ENCODE measurements around the gene CCDC190. TPM values are rescaled to one million over a fixed set of nuclear protein-coding genes. Genes with fewer than 3 reads are reported as not detected.

CCDC190 gene
- total and polyA plus RNA-seq, 2 of the 8 experiments (the other 6 are each of a cell fraction or from before 2014, with no cell fraction given) = not detected

DNA sequence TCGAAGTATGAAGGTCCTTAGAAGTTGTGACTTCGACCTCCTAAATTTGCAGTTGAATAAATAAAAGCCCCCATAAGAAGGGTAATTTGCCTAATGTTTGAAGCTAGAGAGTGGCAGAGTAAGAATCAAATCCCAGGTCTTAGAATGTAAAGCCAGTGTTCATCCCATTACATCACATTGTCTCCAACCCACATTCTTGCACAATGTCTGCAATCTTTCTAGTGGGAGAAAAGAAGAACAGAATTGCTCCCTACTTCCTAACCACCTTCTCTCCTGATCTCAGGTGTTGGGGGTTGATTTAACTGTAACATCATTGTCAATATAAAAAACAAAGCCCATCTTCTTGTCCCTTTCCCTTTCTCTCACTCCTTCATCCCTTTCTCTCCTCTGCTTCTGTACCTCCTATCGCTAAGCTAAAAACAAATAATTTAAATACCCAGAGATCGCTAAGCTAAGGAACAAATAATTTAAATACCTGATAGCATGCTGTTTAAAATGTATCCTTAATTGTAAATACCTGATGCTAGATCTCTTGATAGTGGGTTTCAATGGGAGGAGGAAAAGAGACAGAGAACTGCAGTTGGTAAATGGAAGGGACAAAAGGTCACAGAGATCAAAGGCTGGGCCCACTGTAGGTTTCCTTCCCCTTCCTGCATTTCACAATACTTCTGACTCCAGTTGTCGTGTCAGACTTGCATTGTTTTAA lies 32.1 kb upstream of the CCDC190 start:
- H3K79me1 ChIP-seq (ENCODE audit: low read depth, low read length) = no peaks in the 10 kb centered on the region
- no peak overlapping the region for H3K14ac ChIP-seq (ENCODE audit: insufficient read length)

More for the DNA sequence above, 32.1 kb upstream of the CCDC190 start:
- Histone ChIP-seq H2BK15ac (ENCODE audit: low read length) (no peak overlapping the region), H3K18ac (ENCODE audit: extremely low read depth, low read length) (no peak overlapping the region), H4K20me1 (replicated peaks in 1 of 2; ENCODE audit: control insufficient read depth in 1 of 2, insufficient read depth in 2 of 2, low read length in 2 of 2) (no peaks in the 10 kb centered on the region), H3K79me2 (ENCODE audit: control insufficient read depth in 1 of 2, insufficient read depth in 2 of 2, low read length in 2 of 2) (no peaks in the 10 kb centered on the region), H2AFZ (ENCODE audit: low read length) (no peak overlapping the region), H3K4ac (replicated peaks; ENCODE audit: insufficient read length, low read depth, low read length) (no peak overlapping the region), H3K9me3 (ENCODE audit: insufficient read depth in 2 of 2, low read depth in 1 of 2, low read length in 1 of 2) (no peaks in the 10 kb centered on the region), H3K27me3 (replicated peaks in 1 of 4; ENCODE audit: control insufficient read depth in 3 of 4, extremely low read depth in 1 of 4, insufficient read depth in 3 of 4, low read length in 3 of 4) (no peaks in the 10 kb centered on the region), H2BK12ac (ENCODE audit: low read depth, low read length) (no peak overlapping the region), H2BK120ac (replicated peaks; ENCODE audit: low read depth, low read length) (no peak overlapping the region), H3K23me2 (ENCODE audit: low read depth, low read length) (no peaks in the 10 kb centered on the region), H2BK20ac (ENCODE audit: low read length) (no peak overlapping the region), H3K9ac (replicated peaks in 1 of 4; ENCODE audit: extremely low read depth in 1 of 4, low read depth in 3 of 4, low read length in 3 of 4) (no peak overlapping the region), H4K91ac (replicated peaks; ENCODE audit: insufficient read length, low read length) (no peak overlapping the region), H3K23ac (ENCODE audit: insufficient read length) (no peak overlapping the region), H2BK5ac (ENCODE audit: low read depth, low read length) (no peak overlapping the region), H4K5ac (ENCODE audit: insufficient read length, low read depth, low read length) (no peak overlapping the region), H3K27ac (ENCODE audit: low read depth, low read length) (no peak overlapping the region), H2AK5ac (ENCODE audit: low read depth, low read length) (no peak overlapping the region), H3K4me3 (ENCODE audit: extremely low read depth in 1 of 4, insufficient read depth in 2 of 4, low read depth in 3 of 4, low read length in 4 of 4) (no peak overlapping the region), H3K4me1 (replicated peaks in 1 of 4; ENCODE audit: control insufficient read depth in 3 of 4, insufficient read depth in 4 of 4, low read length in 3 of 4) (peaks cover 0 to 4% (median 2%) of the 10 kb centered on the region in 4 experiments; a peak in 1 of 7 replicates), H4K8ac (ENCODE audit: extremely low read depth, insufficient read depth, low read length) (no peak overlapping the region), H3K56ac (replicated peaks; ENCODE audit: insufficient read length, low read depth, low read length) (no peak overlapping the region), H3K4me2 (ENCODE audit: insufficient read depth in 1 of 2, low read depth in 2 of 2, low read length in 2 of 2) (no peak overlapping the region), H3K36me3 (ENCODE audit: control insufficient read depth in 2 of 4, insufficient read depth in 4 of 4, low read length in 3 of 4) (no peaks in the 10 kb centered on the region)
- 83% methylated on average over 5 of the region's 5 CpGs; no CpG with 5 or more reads in 1 of the 2 experiments for WGBS, 2 experiments (ENCODE audit: extremely low coverage in 1 of 2, insufficient coverage in 1 of 2, insufficient read length in 1 of 2, insufficient replicate concordance in 2 of 2, low coverage in 1 of 2, low lambda C conversion rate in 2 of 2, missing lambda C conversion rate in 1 of 2)
- CTCF ChIA-PET (ENCODE audit: partially characterized antibody) = interaction anchor here (1.1 to 3.9 kb wide), 2 partner anchors 14 to 39 kb away, joined by 7 to 16 read pairs; no protein-coding TSS in a partner anchor
- no peak for FAIRE-seq
- no peak for DNase-seq (ENCODE audit: low read depth in 1 of 2, low spot score in 2 of 2)
- POLR2A ChIA-PET (ENCODE audit: partially characterized antibody) = no interaction called here
- TF ChIP-seq CEBPB (IDR thresholded peaks at IDR 0.05; ENCODE audit: low read depth, low read length) (peak; percentile 85), MAFK (IDR thresholded peaks at IDR 0.05; ENCODE audit: low read depth, low read length) (no peak)
